ENCODE measurements around the gene CRELD1. TPM values are rescaled to one million over a fixed set of nuclear protein-coding genes. Genes with fewer than 3 reads are reported as not detected.

CRELD1 gene
- total and polyA plus RNA-seq, 9 of the 15 experiments (the other 6 are each of a cell fraction or from before 2014, with no cell fraction given): 3.3 to 25.8 (median 16.5) TPM

- TF ChIP-seq, protein P1, sequence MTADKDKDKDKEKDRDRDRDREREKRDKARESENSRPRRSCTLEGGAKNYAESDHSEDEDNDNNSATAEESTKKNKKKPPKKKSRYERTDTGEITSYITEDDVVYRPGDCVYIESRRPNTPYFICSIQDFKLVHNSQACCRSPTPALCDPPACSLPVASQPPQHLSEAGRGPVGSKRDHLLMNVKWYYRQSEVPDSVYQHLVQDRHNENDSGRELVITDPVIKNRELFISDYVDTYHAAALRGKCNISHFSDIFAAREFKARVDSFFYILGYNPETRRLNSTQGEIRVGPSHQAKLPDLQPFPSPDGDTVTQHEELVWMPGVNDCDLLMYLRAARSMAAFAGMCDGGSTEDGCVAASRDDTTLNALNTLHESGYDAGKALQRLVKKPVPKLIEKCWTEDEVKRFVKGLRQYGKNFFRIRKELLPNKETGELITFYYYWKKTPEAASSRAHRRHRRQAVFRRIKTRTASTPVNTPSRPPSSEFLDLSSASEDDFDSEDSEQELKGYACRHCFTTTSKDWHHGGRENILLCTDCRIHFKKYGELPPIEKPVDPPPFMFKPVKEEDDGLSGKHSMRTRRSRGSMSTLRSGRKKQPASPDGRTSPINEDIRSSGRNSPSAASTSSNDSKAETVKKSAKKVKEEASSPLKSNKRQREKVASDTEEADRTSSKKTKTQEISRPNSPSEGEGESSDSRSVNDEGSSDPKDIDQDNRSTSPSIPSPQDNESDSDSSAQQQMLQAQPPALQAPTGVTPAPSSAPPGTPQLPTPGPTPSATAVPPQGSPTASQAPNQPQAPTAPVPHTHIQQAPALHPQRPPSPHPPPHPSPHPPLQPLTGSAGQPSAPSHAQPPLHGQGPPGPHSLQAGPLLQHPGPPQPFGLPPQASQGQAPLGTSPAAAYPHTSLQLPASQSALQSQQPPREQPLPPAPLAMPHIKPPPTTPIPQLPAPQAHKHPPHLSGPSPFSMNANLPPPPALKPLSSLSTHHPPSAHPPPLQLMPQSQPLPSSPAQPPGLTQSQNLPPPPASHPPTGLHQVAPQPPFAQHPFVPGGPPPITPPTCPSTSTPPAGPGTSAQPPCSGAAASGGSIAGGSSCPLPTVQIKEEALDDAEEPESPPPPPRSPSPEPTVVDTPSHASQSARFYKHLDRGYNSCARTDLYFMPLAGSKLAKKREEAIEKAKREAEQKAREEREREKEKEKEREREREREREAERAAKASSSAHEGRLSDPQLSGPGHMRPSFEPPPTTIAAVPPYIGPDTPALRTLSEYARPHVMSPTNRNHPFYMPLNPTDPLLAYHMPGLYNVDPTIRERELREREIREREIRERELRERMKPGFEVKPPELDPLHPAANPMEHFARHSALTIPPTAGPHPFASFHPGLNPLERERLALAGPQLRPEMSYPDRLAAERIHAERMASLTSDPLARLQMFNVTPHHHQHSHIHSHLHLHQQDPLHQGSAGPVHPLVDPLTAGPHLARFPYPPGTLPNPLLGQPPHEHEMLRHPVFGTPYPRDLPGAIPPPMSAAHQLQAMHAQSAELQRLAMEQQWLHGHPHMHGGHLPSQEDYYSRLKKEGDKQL (CRISPR knock-in tag; IDR thresholded peaks at IDR 0.05; ENCODE audit: borderline replicate concordance): 0 out of 2 replicates have a peak, but pooled peaks have one; percentile 66
- no peak for TF ChIP-seq PHF21A (IDR thresholded peaks at IDR 0.05; ENCODE audit: borderline replicate concordance, low read depth)
- TF ChIP-seq, protein P2, sequence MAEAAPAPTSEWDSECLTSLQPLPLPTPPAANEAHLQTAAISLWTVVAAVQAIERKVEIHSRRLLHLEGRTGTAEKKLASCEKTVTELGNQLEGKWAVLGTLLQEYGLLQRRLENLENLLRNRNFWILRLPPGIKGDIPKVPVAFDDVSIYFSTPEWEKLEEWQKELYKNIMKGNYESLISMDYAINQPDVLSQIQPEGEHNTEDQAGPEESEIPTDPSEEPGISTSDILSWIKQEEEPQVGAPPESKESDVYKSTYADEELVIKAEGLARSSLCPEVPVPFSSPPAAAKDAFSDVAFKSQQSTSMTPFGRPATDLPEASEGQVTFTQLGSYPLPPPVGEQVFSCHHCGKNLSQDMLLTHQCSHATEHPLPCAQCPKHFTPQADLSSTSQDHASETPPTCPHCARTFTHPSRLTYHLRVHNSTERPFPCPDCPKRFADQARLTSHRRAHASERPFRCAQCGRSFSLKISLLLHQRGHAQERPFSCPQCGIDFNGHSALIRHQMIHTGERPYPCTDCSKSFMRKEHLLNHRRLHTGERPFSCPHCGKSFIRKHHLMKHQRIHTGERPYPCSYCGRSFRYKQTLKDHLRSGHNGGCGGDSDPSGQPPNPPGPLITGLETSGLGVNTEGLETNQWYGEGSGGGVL (CRISPR knock-in tag; IDR thresholded peaks at IDR 0.05): no peak
- TF ChIP-seq SIRT6 (IDR thresholded peaks at IDR 0.05; ENCODE audit: low read depth, low read length): no peak
- TF ChIP-seq SMARCA5 (IDR thresholded peaks at IDR 0.05): peak; percentile 95
- 0 out of 2 replicates have a peak, but pooled peaks have one; percentile 37 for TF ChIP-seq ZBTB43 (CRISPR knock-in tag; IDR thresholded peaks at IDR 0.05)
- TF ChIP-seq DIDO1 (tag; IDR thresholded peaks at IDR 0.05; ENCODE audit: low read depth): no peak
- TF ChIP-seq, protein P3, sequence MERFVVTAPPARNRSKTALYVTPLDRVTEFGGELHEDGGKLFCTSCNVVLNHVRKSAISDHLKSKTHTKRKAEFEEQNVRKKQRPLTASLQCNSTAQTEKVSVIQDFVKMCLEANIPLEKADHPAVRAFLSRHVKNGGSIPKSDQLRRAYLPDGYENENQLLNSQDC (CRISPR knock-in tag; IDR thresholded peaks at IDR 0.05): no peak
- TF ChIP-seq, protein P4, sequence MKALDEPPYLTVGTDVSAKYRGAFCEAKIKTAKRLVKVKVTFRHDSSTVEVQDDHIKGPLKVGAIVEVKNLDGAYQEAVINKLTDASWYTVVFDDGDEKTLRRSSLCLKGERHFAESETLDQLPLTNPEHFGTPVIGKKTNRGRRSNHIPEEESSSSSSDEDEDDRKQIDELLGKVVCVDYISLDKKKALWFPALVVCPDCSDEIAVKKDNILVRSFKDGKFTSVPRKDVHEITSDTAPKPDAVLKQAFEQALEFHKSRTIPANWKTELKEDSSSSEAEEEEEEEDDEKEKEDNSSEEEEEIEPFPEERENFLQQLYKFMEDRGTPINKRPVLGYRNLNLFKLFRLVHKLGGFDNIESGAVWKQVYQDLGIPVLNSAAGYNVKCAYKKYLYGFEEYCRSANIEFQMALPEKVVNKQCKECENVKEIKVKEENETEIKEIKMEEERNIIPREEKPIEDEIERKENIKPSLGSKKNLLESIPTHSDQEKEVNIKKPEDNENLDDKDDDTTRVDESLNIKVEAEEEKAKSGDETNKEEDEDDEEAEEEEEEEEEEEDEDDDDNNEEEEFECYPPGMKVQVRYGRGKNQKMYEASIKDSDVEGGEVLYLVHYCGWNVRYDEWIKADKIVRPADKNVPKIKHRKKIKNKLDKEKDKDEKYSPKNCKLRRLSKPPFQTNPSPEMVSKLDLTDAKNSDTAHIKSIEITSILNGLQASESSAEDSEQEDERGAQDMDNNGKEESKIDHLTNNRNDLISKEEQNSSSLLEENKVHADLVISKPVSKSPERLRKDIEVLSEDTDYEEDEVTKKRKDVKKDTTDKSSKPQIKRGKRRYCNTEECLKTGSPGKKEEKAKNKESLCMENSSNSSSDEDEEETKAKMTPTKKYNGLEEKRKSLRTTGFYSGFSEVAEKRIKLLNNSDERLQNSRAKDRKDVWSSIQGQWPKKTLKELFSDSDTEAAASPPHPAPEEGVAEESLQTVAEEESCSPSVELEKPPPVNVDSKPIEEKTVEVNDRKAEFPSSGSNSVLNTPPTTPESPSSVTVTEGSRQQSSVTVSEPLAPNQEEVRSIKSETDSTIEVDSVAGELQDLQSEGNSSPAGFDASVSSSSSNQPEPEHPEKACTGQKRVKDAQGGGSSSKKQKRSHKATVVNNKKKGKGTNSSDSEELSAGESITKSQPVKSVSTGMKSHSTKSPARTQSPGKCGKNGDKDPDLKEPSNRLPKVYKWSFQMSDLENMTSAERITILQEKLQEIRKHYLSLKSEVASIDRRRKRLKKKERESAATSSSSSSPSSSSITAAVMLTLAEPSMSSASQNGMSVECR (CRISPR knock-in tag; IDR thresholded peaks at IDR 0.05): peak; percentile 60; the same call in 1 of the 2 replicates
Measured at GRCh38 chr3:9951962-9952805, 18.6 kb downstream of the CRELD1 start, which contains the start of gene PRRT3 (continued).
